ENCODE results near the gene LRRC1. TPM values are rescaled to one million over a fixed set of nuclear protein-coding genes. Genes with fewer than 3 reads are reported as not detected.
"Not testable (repeated sequence)": the region's sequence is repeated elsewhere in the genome, so short reads cannot be mapped to it uniquely, and the experiment has no call there.

The LRRC1 gene
- total RNA-seq, 1 experiment from 2014 or later, result 10.3 TPM

GRCh38 chr6:53773044-53773696 lies 21.6 kb upstream of the LRRC1 start:
- H3K9me3 ChIP-seq (ENCODE audit: control insufficient read depth, low read depth, low read length), result no peaks in the 10 kb centered on the region
- H3T11ph ChIP-seq (ENCODE audit: low read length), result no peak overlapping the region
- no peak overlapping the region for H2BK15ac ChIP-seq (ENCODE audit: low read depth, low read length)
- no peak overlapping the region for H3K14ac ChIP-seq (ENCODE audit: insufficient read depth, low read length)
- H3K4me1 Mint-ChIP-seq, result peaks cover 4 to 8% of the 10 kb centered on the region in 2 experiments
- no peak for DNase-seq
- no peak overlapping the region for H4K8ac ChIP-seq (replicated peaks; ENCODE audit: insufficient read length, low read depth, low read length)
- no peaks in the 10 kb centered on the region for H3K79me1 ChIP-seq (ENCODE audit: insufficient read depth, low read depth, low read length, poor library complexity, severe bottlenecking)
- no peak overlapping the region for H3K56ac ChIP-seq (ENCODE audit: insufficient read length, low read depth, low read length)
- H3K23ac ChIP-seq (ENCODE audit: insufficient read length, low read depth, low read length), result no peak overlapping the region
- no peak overlapping the region for H2BK12ac ChIP-seq (ENCODE audit: insufficient read length, low read depth, low read length)
- no peak overlapping the region for H2BK5ac ChIP-seq (ENCODE audit: insufficient read length, low read length)
- no peak overlapping the region for H3K4me3 Mint-ChIP-seq
- H3K4me2 ChIP-seq (ENCODE audit: insufficient read depth, insufficient read length, low read length), result no peak overlapping the region
- no peak for TF ChIP-seq CTCF (conservative IDR thresholded peaks at IDR 0.05)
- H3K23me2 ChIP-seq (ENCODE audit: insufficient read length, low read depth, low read length, poor library complexity, severe bottlenecking), result no peaks in the 10 kb centered on the region
- H3K36me3 Mint-ChIP-seq (ENCODE audit: insufficient read depth in 1 of 3, low read depth in 3 of 3), result peaks cover 14 to 22% (median 18%) of the 10 kb centered on the region in 3 experiments
- no peak overlapping the region for H3K4ac ChIP-seq (ENCODE audit: low read depth, low read length)
- no peak overlapping the region for H3K9ac ChIP-seq (ENCODE audit: extremely low read depth, insufficient read length, low read length)
- no peak overlapping the region for H2AK5ac ChIP-seq (ENCODE audit: insufficient read length, low read length)
- H3K27ac ChIP-seq (ENCODE audit: insufficient read length, low read depth, low read length), result no peak overlapping the region
- no peaks in the 10 kb centered on the region for H3K4me1 ChIP-seq (ENCODE audit: insufficient read depth, low read length)
- no peak overlapping the region for H2BK20ac ChIP-seq (ENCODE audit: low read depth, low read length, poor library complexity, severe bottlenecking)
- no peak overlapping the region for H4K5ac ChIP-seq (ENCODE audit: insufficient read length, low read depth, low read length)
- H2AFZ ChIP-seq (ENCODE audit: low read length), result no peak overlapping the region
- no peak overlapping the region for H2BK120ac ChIP-seq (ENCODE audit: low read depth, low read length, poor library complexity, severe bottlenecking)
- H3K9me3 Mint-ChIP-seq, result peaks cover 20 to 21% of the 10 kb centered on the region in 2 experiments
- no peak overlapping the region for H4K91ac ChIP-seq (ENCODE audit: insufficient read length, low read depth, low read length)
- no peaks in the 10 kb centered on the region; the same call in 1 of the 2 replicates for H3K27me3 Mint-ChIP-seq (ENCODE audit: low read depth)
- H3K18ac ChIP-seq (ENCODE audit: insufficient read length, low read depth, low read length), result no peak overlapping the region
- no peaks in the 10 kb centered on the region for H3K27me3 ChIP-seq (ENCODE audit: insufficient read depth, low read length)
- H3K27ac Mint-ChIP-seq, result no peak overlapping the region
- H3K79me2 ChIP-seq (ENCODE audit: insufficient read depth, low read length), result no peaks in the 10 kb centered on the region
- H4K20me1 ChIP-seq (ENCODE audit: control insufficient read depth, insufficient read depth, insufficient read length), result no peaks in the 10 kb centered on the region

GRCh38 chr6:53776152-53776551 lies 18.7 kb upstream of the LRRC1 start:
- not testable (repeated sequence) for H3K4me1 ChIP-seq (ENCODE audit: insufficient read depth, low read length); H3K27ac ChIP-seq (ENCODE audit: insufficient read length, low read depth, low read length); H3K4me2 ChIP-seq (ENCODE audit: insufficient read depth, insufficient read length, low read length); DNase-seq; H2AK5ac ChIP-seq (ENCODE audit: insufficient read length, low read length); H4K91ac ChIP-seq (ENCODE audit: insufficient read length, low read depth, low read length); H3K9me3 ChIP-seq (ENCODE audit: control insufficient read depth, low read depth, low read length); H3K27me3 Mint-ChIP-seq (ENCODE audit: low read depth); H2AFZ ChIP-seq (ENCODE audit: low read length); H2BK20ac ChIP-seq (ENCODE audit: low read depth, low read length, poor library complexity, severe bottlenecking); H4K5ac ChIP-seq (ENCODE audit: insufficient read length, low read depth, low read length); H3K56ac ChIP-seq (ENCODE audit: insufficient read length, low read depth, low read length); H3K18ac ChIP-seq (ENCODE audit: insufficient read length, low read depth, low read length); H3K4ac ChIP-seq (ENCODE audit: low read depth, low read length); H3K27me3 ChIP-seq (ENCODE audit: insufficient read depth, low read length); H4K20me1 ChIP-seq (ENCODE audit: control insufficient read depth, insufficient read depth, insufficient read length); H3K23ac ChIP-seq (ENCODE audit: insufficient read length, low read depth, low read length); H3K9ac ChIP-seq (ENCODE audit: extremely low read depth, insufficient read length, low read length); H3K4me1 Mint-ChIP-seq; H2BK12ac ChIP-seq (ENCODE audit: insufficient read length, low read depth, low read length); H4K8ac ChIP-seq (replicated peaks; ENCODE audit: insufficient read length, low read depth, low read length); H3K79me1 ChIP-seq (ENCODE audit: insufficient read depth, low read depth, low read length, poor library complexity, severe bottlenecking); H3K23me2 ChIP-seq (ENCODE audit: insufficient read length, low read depth, low read length, poor library complexity, severe bottlenecking); H2BK5ac ChIP-seq (ENCODE audit: insufficient read length, low read length); H3K27ac Mint-ChIP-seq; H2BK120ac ChIP-seq (ENCODE audit: low read depth, low read length, poor library complexity, severe bottlenecking); H3K14ac ChIP-seq (ENCODE audit: insufficient read depth, low read length); H2BK15ac ChIP-seq (ENCODE audit: low read depth, low read length); H3K79me2 ChIP-seq (ENCODE audit: insufficient read depth, low read length); H3T11ph ChIP-seq (ENCODE audit: low read length); H3K4me3 Mint-ChIP-seq
- no CpG with 5 or more reads among the region's 2 CpGs for WGBS (ENCODE audit: extremely low coverage, insufficient read length, low lambda C conversion rate)
- peaks cover 15 to 22% (median 18%) of the 10 kb centered on the region in 3 experiments for H3K36me3 Mint-ChIP-seq (ENCODE audit: insufficient read depth in 1 of 3, low read depth in 3 of 3)
- H3K9me3 Mint-ChIP-seq, result peaks cover 20 to 27% of the 10 kb centered on the region in 2 experiments

Data from H9 (cell line).